ENCODE results near the gene NQO2.
"Not testable (repeated sequence)": the region's sequence is repeated elsewhere in the genome, so short reads cannot be mapped to it uniquely, and the experiment has no call there.

The NQO2 gene

GRCh38 chr6:3013901-3014674, 14.4 kb downstream of the NQO2 start:
- no peak for DNase-seq (ENCODE audit: low spot score)

- DNase-seq (ENCODE audit: low spot score) = no peak
These were observed 15.0 kb downstream of the NQO2 start for GRCh38 chr6:3014675-3015066.

GRCh38 chr6:3015144-3015543, 15.4 kb downstream of the NQO2 start:
- DNase-seq (ENCODE audit: low spot score) = no peak

DNA sequence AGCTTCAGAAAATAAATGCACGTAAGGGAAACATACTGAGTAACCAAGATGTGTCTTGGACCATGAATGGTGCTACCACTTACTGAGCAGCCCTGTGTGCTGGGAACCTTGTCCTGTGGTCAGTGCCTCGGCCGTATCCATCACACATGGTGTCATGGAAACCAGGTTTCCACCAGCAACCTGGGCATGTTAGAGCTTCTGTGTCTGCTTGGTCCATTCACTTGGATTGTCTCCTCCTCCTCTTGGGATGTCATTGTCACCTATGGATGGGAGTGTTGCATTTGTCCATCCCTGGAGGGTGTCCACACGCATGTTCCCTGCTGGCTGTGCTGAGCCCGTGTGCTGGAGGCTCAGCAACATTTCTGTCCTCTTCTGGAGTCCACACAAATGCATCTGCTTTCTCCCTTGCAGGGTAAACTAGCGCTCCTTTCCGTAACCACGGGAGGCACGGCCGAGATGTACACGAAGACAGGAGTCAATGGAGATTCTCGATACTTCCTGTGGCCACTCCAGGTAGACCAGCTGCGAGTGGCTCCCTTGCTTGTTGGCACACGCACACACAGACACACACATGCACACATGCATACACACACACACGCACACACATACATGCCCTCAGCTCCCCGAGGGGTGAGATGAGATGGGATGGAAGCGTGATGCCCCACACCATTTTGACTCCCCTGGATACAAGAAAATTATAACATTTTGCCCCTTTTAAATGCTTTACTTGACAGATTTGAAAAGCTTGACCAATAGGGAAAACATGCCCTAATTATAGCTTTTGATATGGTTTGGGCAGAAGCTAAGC, 17.0 kb downstream of the NQO2 start:
- DNase-seq (ENCODE audit: low spot score) = no peak

- DNase-seq (ENCODE audit: low spot score) = no peak
These were observed 17.6 kb downstream of the NQO2 start for GRCh38 chr6:3017304-3017703.

- DNase-seq (ENCODE audit: low spot score) = no peak
These were observed 19.4 kb downstream of the NQO2 start for GRCh38 chr6:3019065-3019464.

GRCh38 chr6:3019749-3020320, 20.1 kb downstream of the NQO2 start:
- DNase-seq (ENCODE audit: low spot score) = no peak

GRCh38 chr6:3020976-3021598, 21.4 kb downstream of the NQO2 start:
- not testable (repeated sequence) for DNase-seq (ENCODE audit: low spot score)

DNA sequence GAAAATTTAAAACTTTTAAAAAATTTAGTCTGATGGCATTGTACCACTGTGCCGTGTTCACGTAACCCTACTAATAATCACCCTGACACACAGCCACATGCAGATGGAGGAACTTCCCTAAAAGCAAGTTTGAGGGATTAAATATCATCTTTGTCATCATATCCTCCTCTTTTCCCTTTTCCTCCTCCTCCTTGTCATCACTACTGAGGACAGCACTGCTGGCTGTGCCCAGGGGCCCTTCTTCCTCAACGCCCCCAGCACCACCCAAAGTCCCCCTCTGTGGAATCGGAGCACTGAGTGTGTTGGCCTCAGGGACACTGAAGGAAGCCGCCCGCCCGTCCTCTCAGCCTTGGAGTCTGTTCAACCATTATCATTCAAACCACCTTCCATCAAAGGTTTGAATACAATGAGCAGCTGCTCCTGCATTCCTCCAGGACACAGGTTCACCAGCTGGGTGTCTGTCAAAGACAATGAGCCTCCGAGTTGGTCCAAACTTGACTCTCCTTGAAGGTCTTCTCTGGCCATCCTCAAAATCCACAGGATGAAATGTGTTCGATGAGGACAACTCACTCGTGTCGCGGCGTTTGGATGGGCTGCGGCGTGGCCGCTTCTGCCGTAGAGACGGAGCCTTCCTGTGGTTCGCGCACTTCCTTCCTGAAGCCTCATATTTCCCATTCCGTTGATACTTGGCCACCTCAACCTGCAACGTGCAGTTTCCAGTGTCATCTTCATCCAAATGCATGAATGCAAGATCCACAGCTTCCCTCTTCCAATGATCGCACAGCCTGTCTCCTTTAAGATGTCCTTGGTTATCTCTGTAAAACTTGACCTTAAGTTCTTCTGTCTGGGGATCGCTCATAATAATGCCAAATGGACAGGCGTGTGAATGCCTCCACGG, 23.3 kb downstream of the NQO2 start:
- no peak for DNase-seq (ENCODE audit: low spot score)

DNA sequence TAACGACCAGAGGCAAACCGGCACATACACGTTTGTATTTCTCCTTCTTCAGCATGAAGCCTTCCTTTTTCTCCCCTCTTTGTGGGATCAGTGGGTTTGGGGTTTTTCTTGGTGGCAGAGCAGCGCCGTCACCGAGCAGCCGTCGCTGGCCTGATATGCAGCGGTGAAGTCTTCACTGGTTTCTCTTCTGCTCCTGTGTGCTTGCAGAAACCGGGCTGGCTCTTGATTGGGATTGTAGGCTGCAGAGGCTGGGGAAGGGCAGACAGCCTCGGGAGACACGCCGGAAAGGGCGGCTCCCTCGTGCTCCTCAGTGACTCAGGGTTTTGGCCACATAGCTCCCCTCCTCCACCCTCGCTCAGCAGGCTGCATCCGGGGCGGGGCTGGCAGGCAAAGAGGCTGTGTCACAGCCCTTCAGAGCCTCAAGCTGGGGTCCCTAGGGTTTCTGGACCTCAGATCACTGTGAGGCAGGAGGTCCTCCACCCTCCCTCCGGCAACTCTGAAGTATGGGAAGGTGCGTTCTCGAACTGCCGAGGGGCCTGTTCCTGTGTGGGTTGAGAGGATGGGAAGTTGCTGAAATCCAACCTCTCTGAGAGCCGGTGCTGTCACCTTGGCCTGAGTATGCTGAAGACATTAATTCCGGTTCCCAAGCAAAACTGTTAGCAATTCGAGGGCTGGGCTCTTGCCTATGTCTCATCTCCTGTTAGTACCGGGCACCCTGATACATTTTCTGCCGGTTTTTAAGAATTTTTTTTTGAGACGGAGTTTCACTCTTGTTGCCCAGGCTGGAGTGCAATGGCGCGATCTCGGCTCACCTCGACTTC, 24.2 kb downstream of the NQO2 start:
- DNase-seq (ENCODE audit: low spot score) = peak; percentile 94

DNA sequence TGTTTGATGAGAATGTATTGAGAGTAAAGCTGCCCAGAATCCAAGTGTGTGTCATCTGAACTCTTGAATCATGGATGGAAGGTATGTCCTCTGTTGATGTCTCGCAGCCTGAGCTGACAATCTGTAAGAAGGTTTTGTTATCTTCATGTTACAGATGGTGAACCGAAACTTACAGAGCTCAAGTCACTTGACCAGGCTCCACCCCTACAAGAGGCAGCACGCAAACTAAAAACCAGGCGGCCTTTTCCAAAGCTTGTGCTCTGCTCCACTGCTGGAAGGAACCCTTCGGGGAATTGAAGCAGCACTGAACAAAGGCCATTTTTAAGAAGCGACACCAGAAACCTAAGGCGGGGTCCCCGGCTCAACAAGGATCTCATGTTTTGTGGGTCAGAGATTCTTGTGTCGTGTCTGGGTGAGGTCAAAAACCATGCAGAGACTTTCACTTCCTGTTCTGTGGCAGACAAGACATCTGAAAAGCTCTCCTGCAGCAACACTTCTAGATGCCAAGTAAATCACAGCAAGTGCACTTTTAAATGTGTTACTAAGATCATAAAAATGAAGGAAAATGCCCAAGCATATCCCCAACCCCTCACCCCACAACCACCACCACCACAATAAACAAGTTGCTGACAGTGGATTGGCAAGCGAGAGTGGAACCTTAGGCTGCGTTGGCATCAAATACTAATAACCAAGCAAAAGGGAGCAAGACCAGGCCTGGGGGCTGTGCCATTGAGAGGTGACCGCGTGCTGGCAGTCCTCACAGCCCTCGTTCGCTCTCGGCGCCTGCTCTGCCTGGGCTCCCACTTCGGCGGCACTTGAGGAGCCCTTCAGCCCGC, 27.3 kb downstream of the NQO2 start:
- DNase-seq (ENCODE audit: low spot score) = peak; percentile 29

DNA sequence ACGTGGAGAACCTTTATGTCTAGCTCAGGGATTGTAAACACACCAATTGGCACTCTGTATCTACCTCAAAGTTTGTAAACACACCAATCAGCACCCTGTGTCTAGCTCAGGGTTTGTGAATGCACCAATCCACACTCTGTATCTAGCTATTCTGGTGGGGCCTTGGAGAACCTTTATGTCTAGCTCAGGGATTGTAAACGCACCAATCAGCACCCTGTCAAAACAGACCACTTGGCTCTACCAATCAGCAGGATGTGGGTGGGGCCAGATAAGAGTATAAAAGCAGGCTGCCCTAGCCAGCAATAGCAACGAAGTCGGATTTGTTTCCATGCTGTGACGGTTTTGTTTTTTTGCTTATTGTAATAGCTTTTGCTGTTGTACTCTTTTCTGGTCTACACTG, 28.5 kb downstream of the NQO2 start:
- DNase-seq (ENCODE audit: low spot score) = not testable (repeated sequence)

GRCh38 chr6:3031857-3032640, 32.4 kb downstream of the NQO2 start:
- no peak for DNase-seq (ENCODE audit: low spot score)

GRCh38 chr6:3032986-3033385, 33.3 kb downstream of the NQO2 start:
- no peak for DNase-seq (ENCODE audit: low spot score)

DNA sequence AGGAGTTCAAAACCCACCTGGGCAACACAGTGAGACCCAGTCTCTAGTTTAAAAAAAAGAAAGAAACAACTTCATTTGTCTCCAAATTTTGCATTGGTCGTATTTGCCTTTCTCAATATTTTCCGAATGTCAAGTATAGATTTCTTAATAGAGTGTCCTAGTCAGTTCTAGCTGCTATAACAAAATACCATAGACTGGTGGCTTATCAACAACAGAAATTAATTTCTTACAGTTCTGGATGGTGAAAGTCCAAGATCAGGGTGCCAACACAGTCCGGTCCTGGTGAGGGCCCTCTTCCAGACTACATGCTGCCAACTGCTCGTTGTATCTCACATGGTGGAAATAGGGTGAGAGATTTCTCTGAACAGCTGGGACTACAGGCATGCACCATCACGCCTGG, 34.0 kb downstream of the NQO2 start:
- DNase-seq (ENCODE audit: low spot score) = no peak

- DNase-seq (ENCODE audit: low spot score) = no peak
These were observed 35.7 kb downstream of the NQO2 start for GRCh38 chr6:3035397-3035796.

GRCh38 chr6:3036861-3037637, 37.4 kb downstream of the NQO2 start:
- DNase-seq (ENCODE audit: low spot score) = no peak

Measured in hematopoietic multipotent progenitor cell treated with erythropoietin and hydrocortisone succinate and interleukin-3 and kit ligand, for 17 days (in vitro differentiated cells).